ENCODE results near the gene RAB33A.
"Not testable (repeated sequence)": the region's sequence is repeated elsewhere in the genome, so short reads cannot be mapped to it uniquely, and the experiment has no call there.

RAB33A gene

GRCh38 chrX:130172127-130172845, 524 bp downstream of the RAB33A start:
- no peak for DNase-seq (ENCODE audit: low read depth, low spot score)

DNA sequence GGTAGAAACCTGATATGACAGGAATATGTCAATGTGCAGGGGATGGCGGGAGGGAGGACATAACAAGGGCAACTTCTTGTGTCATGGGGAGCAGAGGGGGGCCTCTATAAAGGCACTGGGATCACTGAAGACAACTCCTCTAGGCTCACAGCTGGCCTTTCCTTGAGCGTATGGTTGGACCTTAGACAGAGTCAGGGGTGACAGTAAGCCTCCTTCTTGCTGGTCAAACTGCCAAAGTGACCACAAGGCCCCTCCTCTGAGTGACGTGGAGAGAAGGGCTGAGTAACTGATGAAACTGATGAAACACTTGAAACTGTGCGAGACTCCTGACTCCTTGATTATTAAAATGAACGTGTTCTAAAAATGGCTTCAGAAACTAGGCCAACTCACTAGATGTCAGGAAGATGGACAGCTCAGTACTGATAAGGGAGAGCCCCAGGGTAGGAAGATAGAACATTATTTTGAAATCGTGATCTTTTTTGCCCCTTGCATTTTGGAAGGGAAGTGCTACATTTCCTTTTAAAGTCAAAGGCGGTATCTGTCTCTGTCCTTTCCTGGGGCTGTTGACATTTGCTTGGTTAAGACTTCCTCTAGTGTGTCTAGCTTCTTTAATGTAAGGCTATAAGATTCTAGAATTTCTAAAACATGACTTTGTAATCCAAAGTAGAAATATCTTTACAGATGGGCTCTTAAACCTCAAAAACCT, 1.6 kb downstream of the RAB33A start:
- no peak for DNase-seq (ENCODE audit: low read depth, low spot score)

- DNase-seq (ENCODE audit: low read depth, low spot score), result no peak
These were observed 2.4 kb downstream of the RAB33A start for GRCh38 chrX:130174045-130174704.

- DNase-seq (ENCODE audit: low read depth, low spot score), result no peak
These were observed 3.2 kb downstream of the RAB33A start for GRCh38 chrX:130174937-130175336.

DNA sequence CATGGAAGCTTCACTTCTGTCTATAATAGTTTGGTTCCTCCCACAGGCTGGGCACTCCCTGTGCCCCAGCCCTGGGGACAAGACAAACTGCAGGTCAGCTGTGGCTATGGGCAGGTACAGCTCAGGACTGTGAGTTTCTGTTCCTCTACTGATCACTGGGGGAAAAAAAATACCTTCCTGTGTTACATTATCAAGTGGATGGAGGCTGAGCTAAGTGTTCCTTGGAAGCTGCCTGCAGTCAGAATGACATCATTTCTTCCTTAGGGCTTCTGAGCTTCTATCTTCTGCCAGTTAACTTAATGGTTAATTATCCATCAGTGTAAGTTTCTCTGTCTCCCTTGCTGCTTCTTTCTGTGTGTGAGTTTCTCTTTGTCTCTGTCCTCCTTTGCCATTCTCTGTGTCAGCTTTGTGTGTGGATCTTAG, 4.6 kb downstream of the RAB33A start:
- DNase-seq (ENCODE audit: low read depth, low spot score), result no peak

- no peak for DNase-seq (ENCODE audit: low read depth, low spot score)
These were observed 5.2 kb downstream of the RAB33A start for GRCh38 chrX:130176942-130177341.

GRCh38 chrX:130179170-130179569, 7.4 kb downstream of the RAB33A start:
- DNase-seq (ENCODE audit: low read depth, low spot score), result no peak

- DNase-seq (ENCODE audit: low read depth, low spot score), result no peak
These were observed 7.9 kb downstream of the RAB33A start for GRCh38 chrX:130179579-130180215.

- no peak for DNase-seq (ENCODE audit: low read depth, low spot score)
These were observed 12.4 kb downstream of the RAB33A start for GRCh38 chrX:130184168-130184567.

DNA sequence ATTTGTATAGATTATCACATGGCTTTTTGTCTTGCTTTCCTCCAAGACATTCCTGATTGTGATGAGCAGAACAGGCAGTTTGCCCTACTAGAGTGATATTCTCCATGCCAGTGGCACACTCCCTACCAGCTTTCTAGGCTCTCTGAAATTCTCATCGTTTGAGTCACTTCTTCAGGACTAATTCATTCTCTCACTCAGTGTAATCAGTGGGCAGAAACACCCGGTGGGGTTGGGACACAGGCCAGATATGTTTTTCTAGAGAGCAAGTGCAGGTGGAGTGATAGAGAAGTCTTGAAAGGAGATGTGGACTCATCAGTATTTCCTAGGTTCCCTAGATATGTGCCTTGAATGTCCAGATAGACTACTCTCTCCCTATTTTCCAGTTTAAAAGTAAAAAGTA, 13.1 kb downstream of the RAB33A start:
- no peak for DNase-seq (ENCODE audit: low read depth, low spot score)

DNA sequence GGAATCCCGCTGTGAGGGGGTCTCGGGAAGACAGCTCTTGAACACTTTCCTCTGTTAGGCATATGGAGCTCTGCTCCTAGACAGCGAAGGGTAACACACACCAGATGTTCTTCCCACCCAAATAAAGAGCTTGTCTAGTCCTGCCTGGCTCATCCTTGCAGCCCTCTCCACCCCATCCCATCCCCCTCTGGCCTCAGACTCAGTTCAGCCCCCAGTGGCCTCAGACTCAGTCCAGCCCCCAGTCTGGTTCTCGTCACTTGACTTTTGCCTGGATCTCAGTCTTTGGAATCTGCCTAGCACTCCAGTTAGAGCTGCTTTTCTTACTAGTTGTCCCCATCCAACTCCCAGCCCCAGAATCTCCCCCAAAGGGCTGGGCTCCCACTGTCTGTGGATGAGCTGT, 14.9 kb downstream of the RAB33A start:
- no peak for DNase-seq (ENCODE audit: low read depth, low spot score)

DNA sequence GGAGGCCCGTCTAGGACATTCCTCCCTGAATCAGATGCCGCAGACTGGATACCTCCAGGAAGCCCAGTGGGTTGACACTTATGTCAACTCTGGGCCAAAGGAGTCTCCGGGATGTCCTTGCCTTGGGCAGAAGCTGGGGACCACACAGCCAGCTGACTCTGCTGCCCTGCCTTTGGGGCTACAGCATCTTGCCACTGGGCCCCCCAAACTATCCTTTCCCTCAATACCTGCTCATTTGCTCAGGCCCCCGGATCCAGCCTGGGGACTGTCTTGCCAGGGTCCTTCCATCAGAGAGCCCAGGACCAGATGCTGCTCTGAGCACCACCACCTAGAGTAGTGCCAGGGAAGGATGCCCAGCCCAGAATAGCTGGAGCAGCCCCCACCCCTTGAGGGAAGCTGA, 19.0 kb downstream of the RAB33A start:
- DNase-seq (ENCODE audit: low read depth, low spot score), result no peak

DNA sequence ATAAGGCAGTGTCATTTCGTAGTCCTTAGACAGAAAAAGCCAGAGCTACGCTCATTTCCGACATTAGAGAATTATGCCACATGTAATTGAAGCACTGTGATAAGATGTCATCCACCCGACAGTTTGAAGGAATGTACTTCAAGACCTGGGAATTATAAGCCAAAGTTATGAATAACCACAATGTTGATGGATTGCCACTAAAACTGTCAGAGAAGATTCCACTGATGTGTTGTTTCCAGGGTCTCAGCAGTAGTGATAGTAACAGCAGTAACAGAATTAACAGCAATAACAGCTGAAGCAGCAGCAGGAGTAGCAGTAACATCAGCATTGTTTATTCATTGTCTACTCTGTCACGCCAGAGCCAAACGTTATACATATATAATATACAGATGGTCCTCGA, 24.7 kb downstream of the RAB33A start:
- no peak for DNase-seq (ENCODE audit: low read depth, low spot score)

- DNase-seq (ENCODE audit: low read depth, low spot score), result no peak
These were observed 25.7 kb downstream of the RAB33A start for GRCh38 chrX:130197464-130197863.

GRCh38 chrX:130204647-130205046, 32.9 kb downstream of the RAB33A start:
- no peak for DNase-seq (ENCODE audit: low read depth, low spot score)

GRCh38 chrX:130211415-130212186, 39.8 kb downstream of the RAB33A start:
- DNase-seq (ENCODE audit: low read depth, low spot score), result no peak

DNA sequence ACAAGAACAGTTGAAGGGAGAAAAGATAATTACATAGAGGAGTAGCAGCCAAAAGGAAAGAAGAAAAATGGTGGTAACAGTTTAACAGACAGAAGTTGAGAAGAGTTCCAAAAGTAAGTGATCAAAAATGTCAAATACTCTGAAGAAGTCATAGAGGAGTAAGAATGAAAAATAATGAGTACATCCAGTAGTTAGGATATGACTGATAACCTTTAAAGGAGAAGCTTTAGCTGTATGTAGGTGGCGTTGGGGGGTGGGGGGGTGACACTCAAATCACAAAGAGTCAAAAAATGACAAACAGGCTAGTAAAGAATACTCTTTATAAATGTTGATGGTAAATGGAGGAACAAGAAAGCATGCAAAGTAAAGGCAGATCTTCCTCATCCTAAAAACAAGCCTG, 40.6 kb downstream of the RAB33A start:
- no peak for DNase-seq (ENCODE audit: low read depth, low spot score)

GRCh38 chrX:130213376-130213775, 41.6 kb downstream of the RAB33A start:
- no peak for DNase-seq (ENCODE audit: low read depth, low spot score)

DNA sequence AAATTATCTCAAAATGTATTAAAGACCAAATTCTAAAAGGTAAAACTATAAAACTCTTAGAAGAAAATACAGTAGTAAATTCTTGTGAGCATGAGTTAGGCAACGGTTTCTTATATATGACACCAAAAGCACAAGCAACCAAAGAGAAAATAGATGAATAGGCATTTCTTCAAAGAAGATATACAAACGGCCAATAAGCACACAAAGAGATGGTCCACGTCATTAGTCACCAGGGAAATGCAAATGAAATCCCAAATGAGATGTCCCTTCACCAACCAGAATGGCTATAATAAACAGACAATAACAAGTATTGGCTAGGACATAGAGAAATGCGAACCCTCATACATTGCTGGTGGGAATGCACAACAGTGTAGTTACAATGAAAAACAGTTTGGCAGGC, 44.6 kb downstream of the RAB33A start:
- no peak for DNase-seq (ENCODE audit: low read depth, low spot score)

GRCh38 chrX:130224810-130225209, 53.0 kb downstream of the RAB33A start:
- DNase-seq (ENCODE audit: low read depth, low spot score), result no peak

DNA sequence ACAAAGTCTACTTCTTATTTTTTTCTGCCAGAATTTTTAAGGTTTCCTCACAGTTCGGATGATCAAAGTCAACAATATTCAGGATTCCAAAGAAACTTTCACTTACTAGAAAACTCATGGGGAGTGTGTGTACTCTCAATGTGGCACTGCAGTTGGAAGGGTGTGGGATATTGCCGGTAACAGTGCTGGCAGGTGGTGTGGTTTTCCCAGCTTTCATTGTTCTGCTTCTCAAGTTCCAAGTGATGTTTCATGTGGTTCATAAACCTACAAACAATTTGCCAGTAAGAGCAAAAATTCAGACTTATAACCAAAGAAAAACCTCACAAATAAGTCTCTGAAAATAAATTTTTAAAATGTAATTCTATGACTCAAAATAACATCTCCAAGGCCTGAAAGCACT, 57.1 kb downstream of the RAB33A start:
- DNase-seq (ENCODE audit: low read depth, low spot score), result no peak

DNA sequence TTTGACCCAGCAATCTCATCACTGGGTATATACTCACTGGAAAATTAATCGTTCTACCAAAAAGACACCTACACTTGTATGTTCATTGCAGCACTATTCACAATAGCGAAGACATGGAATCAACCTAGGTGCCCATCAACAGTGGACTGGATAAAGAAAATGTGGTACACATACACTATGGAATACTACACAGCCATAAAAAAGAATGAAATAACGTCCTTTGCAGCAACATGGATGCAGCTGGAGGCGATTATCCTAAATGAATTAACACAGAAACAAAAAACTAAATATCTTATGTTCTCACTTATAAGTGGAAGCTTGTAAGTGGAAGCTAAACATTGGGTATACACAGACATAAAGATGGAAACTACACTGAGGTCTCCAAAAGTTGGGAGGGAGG, 59.4 kb downstream of the RAB33A start:
- DNase-seq (ENCODE audit: low read depth, low spot score), result not testable (repeated sequence)
